Measurements from ENCODE around the gene PCGF5.

GRCh38 chr10:91215384-91215783, 5.1 kb upstream of the PCGF5 start:
- TF ChIP-seq POLR2AphosphoS5 (IDR thresholded peaks at IDR 0.05; ENCODE audit: low read depth, low read length) (no peak), POLR2A (IDR thresholded peaks at IDR 0.05; ENCODE audit: low read depth, low read length) (no peak), TAF1 (IDR thresholded peaks at IDR 0.05; ENCODE audit: borderline replicate concordance, low read depth, low read length) (no peak)
